PC-3 (cell line): ENCODE measurements around the gene EHMT1.

ENCODE experiments used
- CTCF ChIP-seq: fragments of 300-600 bp; sonication (generic); conservative IDR thresholded peaks from 2 replicates; pipeline ENCODE4 v1.5.1; 2017; ENCODE audit warnings: antibody characterized with exemption, low read depth, mild to moderate bottlenecking, low read length
- EZH2 ChIP-seq: fragments of 300-600 bp; sonication (generic); IDR thresholded peaks from one replicate; pipeline ENCODE4 v1.6.1; 2017; ENCODE audit warnings: antibody characterized with exemption, mild to moderate bottlenecking, low read length; ENCODE audit not compliant: unreplicated experiment
- EZH2phosphoT487 ChIP-seq: fragments of 300-600 bp; sonication (generic); IDR thresholded peaks from 2 replicates; pipeline ENCODE4 v1.6.1; 2018; ENCODE audit warnings: mild to moderate bottlenecking, antibody characterized with exemption, low read length, borderline replicate concordance

DNA sequence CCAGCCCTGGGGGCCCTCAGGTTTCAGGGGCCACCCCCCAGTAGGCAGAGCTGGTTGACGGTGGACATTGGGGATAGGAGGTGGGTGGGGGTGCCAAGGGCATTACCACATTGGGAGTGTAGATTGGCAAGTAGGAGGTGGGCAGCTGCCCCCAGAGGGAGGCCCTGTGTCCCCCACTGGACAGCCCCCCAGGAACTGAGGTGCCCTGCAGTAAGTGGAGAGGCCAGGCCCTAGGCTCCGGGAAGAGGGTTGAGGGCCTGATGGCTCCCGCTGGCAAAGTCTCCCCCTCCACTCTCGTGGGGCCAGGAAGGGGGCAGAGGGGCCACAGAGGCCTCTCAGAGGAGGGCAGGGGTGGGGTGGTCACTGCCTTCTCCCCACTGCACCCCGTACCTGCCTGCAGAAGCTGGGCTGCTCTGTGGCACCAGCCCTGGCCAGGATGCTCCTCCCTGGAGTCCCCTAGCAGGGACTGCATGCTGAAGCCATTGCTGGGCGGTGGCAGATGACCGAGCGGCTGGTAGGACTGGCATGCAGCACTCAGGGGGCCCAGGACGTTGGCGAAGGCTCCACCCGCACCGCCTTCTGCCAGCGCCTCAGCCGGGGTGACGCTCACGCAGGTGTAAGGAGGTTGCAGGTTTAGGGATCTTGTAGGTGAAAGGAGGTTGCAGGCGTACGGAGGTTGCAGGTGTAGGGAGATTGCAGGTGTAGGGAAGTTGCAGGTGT lies 169.1 kb downstream of the EHMT1 start:
- TF ChIP-seq CTCF: no peak
- TF ChIP-seq EZH2phosphoT487: no peak
- no peak for TF ChIP-seq EZH2
